NCI-H2029 treated with DMSO at 0.1 percent for 48 hours (cell line): ENCODE results near the gene HES1.
A peak's percentile ranks its signal among the peaks of the same experiment; 100 is the strongest.

Experiments
- DNase-seq: peaks from one replicate; lab custom pipeline; 2025; lab: John Stamatoyannopoulos, UW

Gene HES1

GRCh38 chr3:194167480-194168282 lies 31.7 kb downstream of the HES1 start:
- no peak for DNase-seq

- no peak for DNase-seq
Measured at GRCh38 chr3:194168994-194169393, 33.0 kb downstream of the HES1 start.

GRCh38 chr3:194169595-194169994 lies 33.6 kb downstream of the HES1 start:
- no peak for DNase-seq

- no peak for DNase-seq
Measured at GRCh38 chr3:194170793-194171192, 34.8 kb downstream of the HES1 start.

GRCh38 chr3:194174406-194174805 lies 38.5 kb downstream of the HES1 start:
- no peak for DNase-seq

GRCh38 chr3:194174980-194175379 lies 39.0 kb downstream of the HES1 start:
- DNase-seq, result no peak

GRCh38 chr3:194176274-194176991 lies 40.5 kb downstream of the HES1 start:
- DNase-seq, result no peak

- peak; percentile 31 for DNase-seq
Measured at GRCh38 chr3:194177141-194177540, 41.2 kb downstream of the HES1 start.

- DNase-seq, result no peak
Measured at GRCh38 chr3:194178128-194178527, 42.2 kb downstream of the HES1 start.

- DNase-seq, result peak; percentile 54
Measured at GRCh38 chr3:194178669-194179068, 42.7 kb downstream of the HES1 start.

- no peak for DNase-seq
Measured at GRCh38 chr3:194180570-194180969, 44.6 kb downstream of the HES1 start.

- no peak for DNase-seq
Measured at GRCh38 chr3:194181612-194182529, 45.9 kb downstream of the HES1 start.

- no peak for DNase-seq
Measured at GRCh38 chr3:194183271-194183670, 47.3 kb downstream of the HES1 start.

GRCh38 chr3:194184265-194184751 lies 48.4 kb downstream of the HES1 start:
- DNase-seq, result peak; percentile 96

- DNase-seq, result no peak
Measured at GRCh38 chr3:194184801-194185200, 48.9 kb downstream of the HES1 start.

GRCh38 chr3:194185221-194185620 lies 49.3 kb downstream of the HES1 start:
- DNase-seq, result peak; percentile 36

GRCh38 chr3:194187233-194187944 lies 51.4 kb downstream of the HES1 start:
- DNase-seq, result no peak
